ENCODE data around the gene NAA15. TPM values are rescaled to one million over a fixed set of nuclear protein-coding genes. Genes with fewer than 3 reads are reported as not detected.

Gene NAA15
- total RNA-seq, 1 donor from 2014 or later, result 35.3 TPM

DNA sequence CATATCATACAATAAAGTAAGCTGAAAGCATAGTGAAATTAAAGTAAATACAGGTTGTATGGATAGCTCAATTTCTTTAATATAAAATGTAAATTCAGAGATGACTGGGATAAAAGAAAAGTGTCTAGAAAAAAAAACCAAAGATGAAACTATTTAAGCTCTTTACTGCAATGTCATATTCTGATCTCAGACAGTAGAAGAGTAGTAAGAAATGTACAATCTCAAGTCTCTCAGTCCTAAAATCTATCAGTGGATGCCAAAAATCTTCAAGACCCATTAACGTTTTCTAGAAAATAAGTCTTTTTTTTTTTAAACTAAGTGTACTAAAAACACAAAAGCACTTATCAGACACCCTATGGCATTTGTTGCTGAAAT, 35.1 kb upstream of the NAA15 start:
- H3K4me1 Mint-ChIP-seq (ENCODE audit: low read depth), result peaks cover 12% of the 10 kb centered on the region
- peak overlapping the region; percentile 73 for H3K4me3 Mint-ChIP-seq (ENCODE audit: unreplicated experiment)
- no peaks in the 10 kb centered on the region for H3K36me3 Mint-ChIP-seq (ENCODE audit: low read depth)
- H3K27ac Mint-ChIP-seq (ENCODE audit: unreplicated experiment), result peak overlapping the region; percentile 93
- no peaks in the 10 kb centered on the region for H3K9me3 Mint-ChIP-seq (ENCODE audit: low read depth)
- no peak for DNase-seq (ENCODE audit: low spot score)
- TF ChIP-seq, protein P1, sequence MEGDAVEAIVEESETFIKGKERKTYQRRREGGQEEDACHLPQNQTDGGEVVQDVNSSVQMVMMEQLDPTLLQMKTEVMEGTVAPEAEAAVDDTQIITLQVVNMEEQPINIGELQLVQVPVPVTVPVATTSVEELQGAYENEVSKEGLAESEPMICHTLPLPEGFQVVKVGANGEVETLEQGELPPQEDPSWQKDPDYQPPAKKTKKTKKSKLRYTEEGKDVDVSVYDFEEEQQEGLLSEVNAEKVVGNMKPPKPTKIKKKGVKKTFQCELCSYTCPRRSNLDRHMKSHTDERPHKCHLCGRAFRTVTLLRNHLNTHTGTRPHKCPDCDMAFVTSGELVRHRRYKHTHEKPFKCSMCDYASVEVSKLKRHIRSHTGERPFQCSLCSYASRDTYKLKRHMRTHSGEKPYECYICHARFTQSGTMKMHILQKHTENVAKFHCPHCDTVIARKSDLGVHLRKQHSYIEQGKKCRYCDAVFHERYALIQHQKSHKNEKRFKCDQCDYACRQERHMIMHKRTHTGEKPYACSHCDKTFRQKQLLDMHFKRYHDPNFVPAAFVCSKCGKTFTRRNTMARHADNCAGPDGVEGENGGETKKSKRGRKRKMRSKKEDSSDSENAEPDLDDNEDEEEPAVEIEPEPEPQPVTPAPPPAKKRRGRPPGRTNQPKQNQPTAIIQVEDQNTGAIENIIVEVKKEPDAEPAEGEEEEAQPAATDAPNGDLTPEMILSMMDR (IDR thresholded peaks at IDR 0.05), result no peak
- no peaks in the 10 kb centered on the region for H3K27me3 Mint-ChIP-seq (ENCODE audit: low read depth)

DNA sequence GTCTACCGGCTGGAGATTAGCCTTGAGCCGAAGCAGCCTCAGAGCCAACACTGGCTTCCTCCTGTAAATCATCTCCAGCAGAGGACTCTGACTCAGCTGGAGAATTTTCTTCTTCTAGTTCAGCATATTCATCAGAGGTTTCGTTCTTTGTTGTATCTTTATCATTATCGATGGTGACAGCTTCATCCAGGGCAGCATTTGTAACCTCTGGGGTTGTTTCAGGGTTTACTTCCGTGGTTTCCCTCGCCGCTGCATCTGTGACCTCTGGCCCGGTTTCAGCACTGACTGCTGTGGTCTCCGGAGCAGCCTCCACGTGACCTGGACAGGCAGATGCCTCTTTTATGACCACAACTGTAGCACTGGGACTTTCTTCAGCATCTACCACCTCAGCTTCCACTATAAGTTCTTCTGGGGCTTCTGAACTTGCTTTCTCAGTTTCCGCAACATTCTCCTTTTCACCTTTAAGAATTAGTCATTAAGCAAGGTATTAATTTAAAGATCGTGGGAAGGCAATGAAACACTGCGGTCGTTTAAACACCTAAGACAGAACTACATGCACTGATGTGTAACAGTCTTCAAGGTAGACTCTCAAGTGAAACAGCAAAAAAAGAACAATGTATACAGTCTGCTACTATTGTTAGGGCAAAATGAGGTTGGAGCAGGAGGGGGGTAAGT, 34.6 kb upstream of the NAA15 start:
- H3K36me3 Mint-ChIP-seq (ENCODE audit: low read depth), result no peaks in the 10 kb centered on the region
- TF ChIP-seq, protein P1 (IDR thresholded peaks at IDR 0.05), result peak; percentile 26
- H3K4me3 Mint-ChIP-seq (ENCODE audit: unreplicated experiment), result peak overlapping the region; percentile 73
- no peaks in the 10 kb centered on the region for H3K9me3 Mint-ChIP-seq (ENCODE audit: low read depth)
- DNase-seq (ENCODE audit: low spot score), result no peak
- H3K27ac Mint-ChIP-seq (ENCODE audit: unreplicated experiment), result peak overlapping the region; percentile 93
- H3K4me1 Mint-ChIP-seq (ENCODE audit: low read depth), result peaks cover 12% of the 10 kb centered on the region
- H3K27me3 Mint-ChIP-seq (ENCODE audit: low read depth), result no peaks in the 10 kb centered on the region

DNA sequence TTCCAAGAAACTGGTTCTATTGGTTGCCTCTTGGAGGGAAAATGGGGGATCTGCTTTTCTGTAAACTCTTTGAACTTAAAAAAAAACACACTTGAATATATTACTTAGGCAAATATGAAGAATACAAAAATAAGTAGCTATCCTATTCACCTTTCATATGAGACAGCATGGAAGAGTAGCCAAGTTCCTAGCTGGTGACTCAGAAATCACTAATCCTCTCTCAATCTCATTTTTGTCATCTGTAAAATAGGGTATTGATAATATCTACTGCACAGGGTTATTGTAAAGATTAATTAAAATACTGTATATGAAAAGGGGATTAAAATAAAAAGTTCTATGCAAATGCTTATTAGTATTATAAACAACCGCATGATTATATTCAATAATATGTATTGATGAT, 34.0 kb upstream of the NAA15 start:
- TF ChIP-seq, protein P1 (IDR thresholded peaks at IDR 0.05), result no peak
- Mint-ChIP-seq H3K36me3 (ENCODE audit: low read depth) (no peaks in the 10 kb centered on the region), H3K4me1 (ENCODE audit: low read depth) (peaks cover 12% of the 10 kb centered on the region), H3K4me3 (ENCODE audit: unreplicated experiment) (peak overlapping the region; percentile 73), H3K9me3 (ENCODE audit: low read depth) (no peaks in the 10 kb centered on the region), H3K27ac (ENCODE audit: unreplicated experiment) (no peak overlapping the region), H3K27me3 (ENCODE audit: low read depth) (no peaks in the 10 kb centered on the region)
- DNase-seq (ENCODE audit: low spot score), result no peak

DNA sequence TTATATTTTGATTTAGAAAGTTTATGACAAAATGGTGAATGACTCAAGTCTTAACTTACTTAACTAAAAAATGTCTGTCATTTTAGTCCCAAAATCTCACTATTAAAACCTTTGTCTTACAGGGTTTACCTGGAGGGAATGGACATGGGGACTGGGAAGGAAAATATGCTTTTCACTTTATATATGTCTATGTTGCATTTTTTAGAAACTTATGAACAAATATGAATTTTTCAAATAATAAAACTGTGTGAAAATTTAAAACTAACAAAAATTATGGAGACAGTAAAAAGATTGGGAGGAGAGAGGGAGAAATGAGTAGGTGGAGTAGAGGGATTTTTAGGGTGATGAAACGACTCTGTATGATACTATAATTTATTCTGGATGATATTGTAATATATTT, 27.5 kb upstream of the NAA15 start:
- DNase-seq (ENCODE audit: low spot score), result no peak
- H3K4me3 Mint-ChIP-seq (ENCODE audit: unreplicated experiment), result no peak overlapping the region
- H3K27me3 Mint-ChIP-seq (ENCODE audit: low read depth), result peaks cover 2% of the 10 kb centered on the region

DNA sequence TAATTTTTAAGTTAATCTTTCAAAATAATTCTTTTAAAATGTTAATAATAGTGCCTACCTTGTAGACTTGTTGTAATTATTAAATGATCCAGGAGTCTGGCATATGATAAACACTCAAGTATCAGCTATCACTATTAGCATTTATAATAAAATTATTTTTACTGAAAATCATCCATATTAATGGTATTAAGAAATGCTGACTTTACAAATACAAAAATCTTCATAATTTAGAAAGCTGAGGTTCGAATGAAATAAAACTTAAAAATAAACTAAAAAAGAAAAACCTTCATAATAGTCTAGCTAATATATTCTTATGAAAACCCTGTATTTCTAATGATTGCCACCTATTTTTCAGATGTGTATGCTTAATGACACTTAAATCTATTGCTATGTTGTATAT, 26.5 kb upstream of the NAA15 start:
- TF ChIP-seq, protein P1 (IDR thresholded peaks at IDR 0.05), result no peak
- Mint-ChIP-seq H3K4me3 (ENCODE audit: unreplicated experiment) (no peak overlapping the region), H3K36me3 (ENCODE audit: low read depth) (no peaks in the 10 kb centered on the region), H3K4me1 (ENCODE audit: low read depth) (peaks cover 11% of the 10 kb centered on the region), H3K9me3 (ENCODE audit: low read depth) (no peaks in the 10 kb centered on the region), H3K27ac (ENCODE audit: unreplicated experiment) (no peak overlapping the region), H3K27me3 (ENCODE audit: low read depth) (peaks cover 2% of the 10 kb centered on the region)
- no peak for DNase-seq (ENCODE audit: low spot score)

More for the DNA sequence above, 27.5 kb upstream of the NAA15 start:
- TF ChIP-seq, protein P1 (IDR thresholded peaks at IDR 0.05), result no peak
- H3K9me3 Mint-ChIP-seq (ENCODE audit: low read depth), result no peaks in the 10 kb centered on the region
- no peak overlapping the region for H3K27ac Mint-ChIP-seq (ENCODE audit: unreplicated experiment)
- H3K4me1 Mint-ChIP-seq (ENCODE audit: low read depth), result peaks cover 1% of the 10 kb centered on the region
- H3K36me3 Mint-ChIP-seq (ENCODE audit: low read depth), result no peaks in the 10 kb centered on the region
